K562 (cell line): ENCODE results near the gene PRRT2. TPM values are rescaled to one million over a fixed set of nuclear protein-coding genes. Genes with fewer than 3 reads are reported as not detected.

Experiments used
- CBX2 ChIP-seq: fragments of 200-600 bp; sonication (generic); IDR thresholded peaks from one replicate; pipeline ENCODE4 v1.6.1; 2012; ENCODE audit warnings: mild to moderate bottlenecking, low read length, inconsistent platforms; ENCODE audit not compliant: insufficient read depth, poor library complexity, severe bottlenecking
- FOXJ2 ChIP-seq: fragments of 200-800 bp; sonication (Bioruptor generic); IDR thresholded peaks from 2 replicates; pipeline ENCODE4 v1.6.1; 2016; ENCODE audit warnings: missing genetic modification characterization, missing compliant biosample characterization
- MAZ ChIP-seq, 2 experiments: fragments of 450-650 bp in 1 of 2; sonication (generic) in 1 of 2; formaldehyde crosslinking; IDR thresholded peaks in 1 of 2; conservative IDR thresholded peaks in 1 of 2; 2 replicates each; pipeline versions ENCODE4 v1.4.0 to v1.5.0; 2020; ENCODE audit warnings: mild to moderate bottlenecking in 1 of 2, missing genetic modification reagents in 1 of 2
- NFXL1 ChIP-seq: fragments of 450-650 bp; formaldehyde crosslinking; IDR thresholded peaks from 2 replicates; pipeline ENCODE4 v1.4.0; 2021; ENCODE audit warnings: mild to moderate bottlenecking
- PHB2 ChIP-seq: fragments of 450-650 bp; IDR thresholded peaks from 2 replicates; pipeline ENCODE4 v1.6.1; 2017; ENCODE audit warnings: low read depth
- POLR2G ChIP-seq: fragments of 200-400 bp; formaldehyde crosslinking; IDR thresholded peaks from 2 replicates; pipeline ENCODE4 v1.6.1; 2017; ENCODE audit warnings: low read depth, mild to moderate bottlenecking, antibody characterized with exemption, low read length, moderate library complexity
- TBP ChIP-seq: optimal IDR thresholded peaks from 2 replicates; pipeline ENCODE3; 2011; ENCODE audit warnings: low read depth, low read length, improper control_type of control experiment
- ZBTB7A ChIP-seq: IDR thresholded peaks from 2 replicates; pipeline ENCODE4 v1.6.1; 2011; ENCODE audit warnings: low read depth, mild to moderate bottlenecking, low read length, moderate library complexity, borderline replicate concordance; ENCODE audit not compliant: control insufficient read depth
- ZNF175 ChIP-seq: fragments of 200-800 bp; sonication (Bioruptor generic); IDR thresholded peaks from 2 replicates; pipeline ENCODE4 v1.6.1; 2016; ENCODE audit warnings: low read depth, mild to moderate bottlenecking, missing genetic modification characterization, missing compliant biosample characterization
- ZNF280B ChIP-seq: fragments of 250-450 bp; sonication (Bioruptor Pico); IDR thresholded peaks from 2 replicates; pipeline ENCODE4 v1.5.1; 2021; ENCODE audit warnings: mild to moderate bottlenecking
- polyA plus RNA-seq, 8 experiments: library from polyadenylated mRNA; depleted of rRNA in 4 of 8; stranded (reverse) in 5 of 8; unstranded in 3 of 8; fragments of >200 nt; fragmentation: Nextera tagmentation in 2 of 8; fragmentation: Illumina TruSeq in 1 of 8; extraction: Ambion mirVana in 2 of 8; extraction: Trizol in 1 of 8; gene quantifications; 2 replicates each; pipeline versions ENCODE4 v1.2.1 to v1.2.3, GENCODE V29; 2011 to 2014; ENCODE audit warnings: inconsistent platforms in 1 of 8, missing spikeins in 1 of 8
- total RNA-seq, 7 experiments: library from RNA; depleted of rRNA in 6 of 7; stranded (reverse); fragments of >200 nt in 6 of 7; fragmentation: Illumina TruSeq in 2 of 7; extraction: Trizol in 2 of 7; gene quantifications; 2 replicates each; pipeline versions ENCODE4 v1.2.1 to v1.2.3, GENCODE V29; 2011 to 2021; ENCODE audit warnings: low replicate concordance in 1 of 7
- TF ChIP-seq, protein P1 (sequence below): fragments of 450-650 bp; IDR thresholded peaks from 2 replicates; pipeline ENCODE4 v1.6.1; 2018; ENCODE audit warnings: mild to moderate bottlenecking, low read depth; ENCODE audit not compliant: partially characterized antibody
- TF ChIP-seq, protein P2 (sequence below): sonication (generic); formaldehyde crosslinking; IDR thresholded peaks from 2 replicates; pipeline ENCODE4 v1.8.1; 2023; ENCODE audit warnings: mild to moderate bottlenecking, missing genetic modification reagents

Gene PRRT2
- total and polyA plus RNA-seq, 9 of the 15 experiments (the other 6 are each of a cell fraction or from before 2014, with no cell fraction given), result 0.11 to 1.0 (median 0.42) TPM; not detected in 2

GRCh38 chr16:29811896-29812665, at the start of gene PRRT2 (continued):
- TF ChIP-seq MAZ (CRISPR knock-in tag; conservative IDR thresholded peaks at IDR 0.05 in 1 of 2, IDR thresholded peaks at IDR 0.05 in 1 of 2) (peak in 1 of 2 experiments; percentile 62; a peak in 2 of 4 replicates), NFXL1 (CRISPR knock-in tag) (no peak), TBP (no peak), ZNF280B (CRISPR knock-in tag) (no peak), POLR2G (peak; percentile 36), ZBTB7A (peak; percentile 2; the same call in 1 of the 2 replicates), PHB2 (no peak), CBX2 (no peak), FOXJ2 (tag) (0 out of 2 replicates have a peak, but pooled peaks have one; percentile 57), ZNF175 (CRISPR knock-in tag) (no peak)
- TF ChIP-seq, protein P1, sequence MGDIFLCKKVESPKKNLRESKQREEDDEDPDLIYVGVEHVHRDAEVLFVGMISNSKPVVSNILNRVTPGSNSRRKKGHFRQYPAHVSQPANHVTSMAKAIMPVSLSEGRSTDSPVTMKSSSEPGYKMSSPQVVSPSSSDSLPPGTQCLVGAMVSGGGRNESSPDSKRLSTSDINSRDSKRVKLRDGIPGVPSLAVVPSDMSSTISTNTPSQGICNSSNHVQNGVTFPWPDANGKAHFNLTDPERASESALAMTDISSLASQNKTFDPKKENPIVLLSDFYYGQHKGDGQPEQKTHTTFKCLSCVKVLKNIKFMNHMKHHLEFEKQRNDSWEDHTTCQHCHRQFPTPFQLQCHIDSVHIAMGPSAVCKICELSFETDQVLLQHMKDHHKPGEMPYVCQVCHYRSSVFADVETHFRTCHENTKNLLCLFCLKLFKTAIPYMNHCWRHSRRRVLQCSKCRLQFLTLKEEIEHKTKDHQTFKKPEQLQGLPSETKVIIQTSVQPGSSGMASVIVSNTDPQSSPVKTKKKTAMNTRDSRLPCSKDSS, result no peak
- TF ChIP-seq, protein P2, sequence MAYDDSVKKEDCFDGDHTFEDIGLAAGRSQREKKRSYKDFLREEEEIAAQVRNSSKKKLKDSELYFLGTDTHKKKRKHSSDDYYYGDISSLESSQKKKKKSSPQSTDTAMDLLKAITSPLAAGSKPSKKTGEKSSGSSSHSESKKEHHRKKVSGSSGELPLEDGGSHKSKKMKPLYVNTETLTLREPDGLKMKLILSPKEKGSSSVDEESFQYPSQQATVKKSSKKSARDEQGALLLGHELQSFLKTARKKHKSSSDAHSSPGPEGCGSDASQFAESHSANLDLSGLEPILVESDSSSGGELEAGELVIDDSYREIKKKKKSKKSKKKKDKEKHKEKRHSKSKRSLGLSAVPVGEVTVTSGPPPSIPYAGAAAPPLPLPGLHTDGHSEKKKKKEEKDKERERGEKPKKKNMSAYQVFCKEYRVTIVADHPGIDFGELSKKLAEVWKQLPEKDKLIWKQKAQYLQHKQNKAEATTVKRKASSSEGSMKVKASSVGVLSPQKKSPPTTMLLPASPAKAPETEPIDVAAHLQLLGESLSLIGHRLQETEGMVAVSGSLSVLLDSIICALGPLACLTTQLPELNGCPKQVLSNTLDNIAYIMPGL (CRISPR knock-in tag), result no peak
